ENCODE data around the gene UGT1A8.
"Not testable (repeated sequence)": the region's sequence is repeated elsewhere in the genome, so short reads cannot be mapped to it uniquely, and the experiment has no call there.

Gene UGT1A8

GRCh38 chr2:233700028-233700635 lies 82.7 kb downstream of the UGT1A8 start:
- no peak for DNase-seq (ENCODE audit: low spot score)
- no peak for TF ChIP-seq CTCF (IDR thresholded peaks at IDR 0.05; ENCODE audit: extremely low read depth, missing control alignments)

- DNase-seq (ENCODE audit: low spot score) = not testable (repeated sequence)
Observed at GRCh38 chr2:233700842-233701241, 83.4 kb downstream of the UGT1A8 start.

- DNase-seq (ENCODE audit: low spot score) = no peak
- TF ChIP-seq CTCF (IDR thresholded peaks at IDR 0.05; ENCODE audit: extremely low read depth, missing control alignments) = no peak
Observed at GRCh38 chr2:233702238-233702637, 84.8 kb downstream of the UGT1A8 start.

GRCh38 chr2:233705911-233706506 lies 88.6 kb downstream of the UGT1A8 start:
- TF ChIP-seq CTCF (IDR thresholded peaks at IDR 0.05; ENCODE audit: extremely low read depth, missing control alignments) = no peak
- DNase-seq (ENCODE audit: low spot score) = no peak

- DNase-seq (ENCODE audit: low spot score) = no peak
- no peak for TF ChIP-seq CTCF (IDR thresholded peaks at IDR 0.05; ENCODE audit: extremely low read depth, missing control alignments)
Observed at GRCh38 chr2:233706720-233707119, 89.3 kb downstream of the UGT1A8 start.

- no peak for DNase-seq (ENCODE audit: low spot score)
- TF ChIP-seq CTCF (IDR thresholded peaks at IDR 0.05; ENCODE audit: extremely low read depth, missing control alignments) = no peak
Observed at GRCh38 chr2:233707940-233708644, 90.7 kb downstream of the UGT1A8 start.

GRCh38 chr2:233708942-233709341 lies 91.5 kb downstream of the UGT1A8 start:
- DNase-seq (ENCODE audit: low spot score) = no peak
- TF ChIP-seq CTCF (IDR thresholded peaks at IDR 0.05; ENCODE audit: extremely low read depth, missing control alignments) = no peak
